Cardiac ventricle fibroblast (primary cell): Measurements from ENCODE around the gene RBMS2. TPM values are rescaled to one million over a fixed set of nuclear protein-coding genes. Genes with fewer than 3 reads are reported as not detected.

ENCODE experiments used
- total RNA-seq: library from RNA; depleted of rRNA; stranded (reverse); fragments of >200 nt; gene quantifications from 2 replicates; pipeline ENCODE4 v1.2.3, GENCODE V29; 2015

The RBMS2 gene
- total RNA-seq = 14.8 and 20.3 TPM in 2 replicates

GRCh38 chr12:56521590-56522371 lies at the start of gene RBMS2:
Gene RBMS2, plus strand, starts transcription at chr12:56521820. Its CDS starts 204 bp downstream, at chr12:56522024.

DNA sequence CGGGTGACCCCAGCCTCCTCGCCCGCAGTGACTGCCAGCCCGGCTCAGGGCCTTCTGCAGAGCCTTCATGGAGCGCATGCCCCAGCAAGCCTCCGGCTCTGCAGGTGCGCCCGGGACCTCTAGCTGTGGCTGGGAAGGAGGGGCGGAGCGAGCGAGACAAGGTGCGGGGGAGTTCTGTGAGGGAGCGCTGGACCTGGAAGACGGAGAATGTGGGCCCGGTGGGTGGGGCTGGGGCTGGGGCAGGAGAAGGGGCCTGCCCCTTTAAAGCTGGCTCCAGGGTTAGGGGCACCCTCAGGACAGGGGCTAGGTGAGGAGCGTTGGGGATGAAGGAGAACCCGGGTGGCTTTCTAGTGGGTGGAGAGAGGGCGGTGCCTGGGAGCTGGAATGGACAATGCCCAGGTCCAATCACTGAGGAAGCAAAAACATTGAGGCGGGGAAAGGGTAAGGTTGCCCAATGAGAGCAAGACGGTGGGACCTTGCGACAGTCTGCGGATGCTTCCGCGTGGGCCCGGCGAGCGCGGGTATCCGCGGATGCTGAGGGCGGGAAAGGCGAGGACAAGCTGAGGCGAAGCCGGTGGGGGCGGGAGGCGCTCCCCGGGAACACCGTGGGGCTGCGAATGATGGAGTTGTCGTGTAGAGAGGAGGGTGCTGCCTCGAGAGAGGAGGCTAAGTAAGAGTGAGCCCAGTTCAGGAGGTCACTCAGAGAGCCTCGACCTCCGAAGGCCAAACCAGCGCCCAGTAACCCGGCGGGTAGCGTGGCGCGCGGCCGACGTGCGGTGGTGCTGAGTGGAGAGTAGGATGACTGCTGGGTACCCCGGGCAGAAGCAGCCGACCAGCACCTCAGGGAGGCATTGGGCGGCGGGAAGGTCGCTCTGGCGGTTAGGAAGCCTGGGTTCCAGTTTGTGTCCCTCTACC lies 33.3 kb upstream of the RBMS2 start, which contains the start of gene GLS2:
GLS2 (minus strand) TSS at position 121 of the 915 bp plus-strand sequence; CDS start at position 78, 43 bp downstream.

DNA sequence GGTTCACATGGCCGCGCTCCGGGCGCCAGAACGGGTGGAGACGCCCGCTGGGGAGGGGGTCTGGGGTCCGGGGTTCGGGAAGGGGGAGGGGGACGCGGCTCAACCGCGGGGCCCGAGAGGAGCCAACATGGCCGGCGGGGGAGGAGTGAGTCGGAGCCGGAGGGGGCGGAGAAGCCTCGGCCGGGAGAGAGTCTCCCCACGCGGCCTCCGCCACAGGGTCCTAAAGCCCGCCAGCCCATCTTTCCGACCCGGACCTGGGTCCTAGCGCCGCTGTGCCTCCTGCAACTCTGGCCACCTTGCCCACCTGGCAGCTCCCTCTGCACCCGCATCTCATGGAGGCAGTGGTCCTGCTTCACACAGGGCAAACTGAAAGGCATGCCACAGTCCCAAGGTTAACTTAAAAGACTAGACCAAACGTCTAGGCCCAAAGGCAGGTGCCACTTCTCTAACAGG lies 108.6 kb downstream of the RBMS2 start, which contains the start of gene BAZ2A:
BAZ2A (minus strand) TSS at position 147 of the 453 bp plus-strand sequence. CDS start 12,796 bp downstream, outside the sequence.

Other genes starting within 250 kb of the RBMS2 start
- 74.3 and 82.7 TPM in 2 replicates for gene CS, start 221.5 kb upstream of the RBMS2 start, total RNA-seq
- 85.4 and 89.3 TPM in 2 replicates for gene CNPY2, start 205.8 kb upstream of the RBMS2 start, total RNA-seq
- gene PAN2, start 187.8 kb upstream of the RBMS2 start, total RNA-seq = 15.5 and 15.9 TPM in 2 replicates
- not detected in 2 replicates for gene IL23A, start 182.9 kb upstream of the RBMS2 start, total RNA-seq
- gene STAT2, start 161.7 kb upstream of the RBMS2 start, total RNA-seq = 139 and 194 TPM in 2 replicates
- not detected in 2 replicates for gene APOF, start 159.0 kb upstream of the RBMS2 start, total RNA-seq
- gene TIMELESS, start 72.4 kb upstream of the RBMS2 start, total RNA-seq = 3.6 and 3.9 TPM in 2 replicates
- not detected in 2 replicates for gene MIP, start 67.2 kb upstream of the RBMS2 start, total RNA-seq
- 0.98 and 1.2 TPM in 2 replicates for gene SPRYD4, start 53.2 kb upstream of the RBMS2 start, total RNA-seq
- not detected in 2 replicates for gene GLS2, start 33.7 kb upstream of the RBMS2 start, total RNA-seq
- gene BAZ2A, start 108.5 kb downstream of the RBMS2 start, total RNA-seq = 27.5 and 33.3 TPM in 2 replicates
- 294 and 308 TPM in 2 replicates for gene ATP5F1B, start 124.2 kb downstream of the RBMS2 start, total RNA-seq
- gene PTGES3, start 166.5 kb downstream of the RBMS2 start, total RNA-seq = 72.7 and 74.6 TPM in 2 replicates
- gene NACA, start 203.5 kb downstream of the RBMS2 start, total RNA-seq = 1,513 and 1,579 TPM in 2 replicates
- 2.1 and 3.7 TPM in 2 replicates for gene PRIM1, start 230.5 kb downstream of the RBMS2 start, total RNA-seq
- gene HSD17B6, start 241.5 kb downstream of the RBMS2 start, total RNA-seq = 0.83 and 2.2 TPM in 2 replicates